GM23338 (cell line): ENCODE data around the gene PTH1R. TPM values are rescaled to one million over a fixed set of nuclear protein-coding genes. Genes with fewer than 3 reads are reported as not detected.

ENCODE experiments used
- ATAC-seq: fragments of 200-7000 bp; cut with Tn5 transposase; 3 replicates; pipeline ENCODE4 v1.9.1; 2020
- DNase-seq: peaks from one replicate; pipeline ENCODE4 v3.0.0-alpha.2; 2015; ENCODE audit warnings: low spot score
- H2AFZ ChIP-seq: fragments of 200-600 bp; sonication (generic); 2 replicates; pipeline ENCODE4 v1.8.0; 2016; ENCODE audit warnings: antibody characterized with exemption, mild to moderate bottlenecking, moderate library complexity
- H3F3A ChIP-seq: fragments of 200-600 bp; sonication (generic); replicated peaks from 2 replicates; pipeline ENCODE4 v1.8.0; 2017; ENCODE audit warnings: antibody characterized with exemption, mixed run types, low read depth
- H3K27ac ChIP-seq: fragments of 200-600 bp; sonication (generic); 2 replicates; pipeline ENCODE4 v1.6.1; 2016; ENCODE audit warnings: low read depth
- H3K27me3 ChIP-seq: fragments of 200-600 bp; sonication (generic); 2 replicates; pipeline ENCODE4 v1.8.0; 2016; ENCODE audit warnings: mild to moderate bottlenecking, mixed run types, moderate library complexity; ENCODE audit not compliant: insufficient read depth
- H3K36me3 ChIP-seq: fragments of 200-600 bp; sonication (generic); 2 replicates; pipeline ENCODE4 v1.8.0; 2016; ENCODE audit warnings: mild to moderate bottlenecking; ENCODE audit not compliant: insufficient read depth
- H3K4me1 ChIP-seq: fragments of 200-600 bp; sonication (generic); 2 replicates; pipeline ENCODE4 v1.8.0; 2016; ENCODE audit warnings: mild to moderate bottlenecking, moderate library complexity; ENCODE audit not compliant: insufficient read depth
- H3K4me2 ChIP-seq: fragments of 200-600 bp; sonication (generic); 2 replicates; pipeline ENCODE4 v1.7.1; 2017; ENCODE audit warnings: mixed run types
- H3K4me3 ChIP-seq: fragments of 200-600 bp; sonication (generic); 2 replicates; pipeline ENCODE4 v1.6.1; 2016; ENCODE audit warnings: mixed run types
- H3K79me2 ChIP-seq: fragments of 200-600 bp; sonication (generic); replicated peaks from 2 replicates; pipeline ENCODE4 v1.8.0; 2017; ENCODE audit warnings: mild to moderate bottlenecking; ENCODE audit not compliant: insufficient read depth
- H3K9me2 ChIP-seq: fragments of 200-600 bp; sonication (generic); 2 replicates; pipeline ENCODE4 v1.8.0; 2017; ENCODE audit not compliant: insufficient read depth
- H4K20me1 ChIP-seq: fragments of 200-600 bp; sonication (generic); replicated peaks from 2 replicates; pipeline ENCODE4 v1.8.0; 2017; ENCODE audit warnings: mild to moderate bottlenecking; ENCODE audit not compliant: insufficient read depth
- H3K27ac Mint-ChIP-seq: 2 replicates; pipeline ENCODE4 v1.8.0; 2020; ENCODE audit warnings: inconsistent platforms, mild to moderate bottlenecking, moderate library complexity, mixed read lengths
- H3K27me3 Mint-ChIP-seq: 3 replicates; pipeline ENCODE4 v1.8.0; 2022; ENCODE audit warnings: low read depth, mild to moderate bottlenecking, moderate library complexity, mixed read lengths, inconsistent platforms; ENCODE audit not compliant: insufficient read depth, poor library complexity
- H3K36me3 Mint-ChIP-seq: 3 replicates; pipeline ENCODE4 v1.8.0; 2021; ENCODE audit warnings: low read depth, mild to moderate bottlenecking, inconsistent platforms, moderate library complexity, mixed read lengths
- H3K4me1 Mint-ChIP-seq: 3 replicates; pipeline ENCODE4 v1.8.0; 2020; ENCODE audit warnings: mild to moderate bottlenecking, inconsistent platforms, mixed read lengths
- H3K4me3 Mint-ChIP-seq: 3 replicates; pipeline ENCODE4 v1.8.0; 2021; ENCODE audit warnings: moderate library complexity, mild to moderate bottlenecking, inconsistent platforms, mixed read lengths
- H3K9me3 Mint-ChIP-seq: 3 replicates; pipeline ENCODE4 v1.8.0; 2020; ENCODE audit warnings: moderate library complexity, mild to moderate bottlenecking, inconsistent platforms, mixed read lengths
- CREB1 ChIP-seq: fragments of 250-450 bp; sonication (Bioruptor Pico); IDR thresholded peaks from 2 replicates; pipeline ENCODE4 v1.5.0; 2020; ENCODE audit warnings: low read depth, mild to moderate bottlenecking, moderate library complexity
- EZH2phosphoT487 ChIP-seq: fragments of 200-600 bp; sonication (generic); IDR thresholded peaks from one replicate; pipeline ENCODE4 v1.8.1; 2018; ENCODE audit warnings: antibody characterized with exemption; ENCODE audit not compliant: unreplicated experiment
- JUNB ChIP-seq: IDR thresholded peaks from one replicate; pipeline ENCODE4 v1.6.1; 2016; ENCODE audit warnings: antibody characterized with exemption; ENCODE audit not compliant: unreplicated experiment
- NANOG ChIP-seq: IDR thresholded peaks from 2 replicates; pipeline ENCODE4 v1.6.1; 2016; ENCODE audit warnings: antibody characterized with exemption, borderline replicate concordance
- STAT1 ChIP-seq: IDR thresholded peaks from one replicate; pipeline ENCODE4 v1.6.1; 2016; ENCODE audit warnings: antibody characterized with exemption; ENCODE audit not compliant: unreplicated experiment
- polyA plus RNA-seq: library from polyadenylated mRNA; unstranded; fragments of >200 nt; fragmentation: Nextera tagmentation; extraction: Ambion mirVana; gene quantifications from 2 replicates; pipeline ENCODE4 v1.2.1, GENCODE V29; 2016
- total RNA-seq: library from RNA; depleted of rRNA; stranded (reverse); fragments of >200 nt; shearing (Covaris generic); gene quantifications from 2 replicates; pipeline ENCODE4 v1.2.3, GENCODE V29; 2014
- TF ChIP-seq, protein P1 (sequence below): IDR thresholded peaks from 2 replicates; pipeline ENCODE4 v1.6.1; 2016; ENCODE audit warnings: antibody characterized with exemption
- TF ChIP-seq, protein P2 (sequence below): IDR thresholded peaks from one replicate; pipeline ENCODE4 v1.6.1; 2018; ENCODE audit warnings: antibody characterized with exemption; ENCODE audit not compliant: unreplicated experiment

Gene PTH1R
- total and polyA plus RNA-seq, 2 experiments from 2014 or later = 1.3 to 1.9 TPM

DNA sequence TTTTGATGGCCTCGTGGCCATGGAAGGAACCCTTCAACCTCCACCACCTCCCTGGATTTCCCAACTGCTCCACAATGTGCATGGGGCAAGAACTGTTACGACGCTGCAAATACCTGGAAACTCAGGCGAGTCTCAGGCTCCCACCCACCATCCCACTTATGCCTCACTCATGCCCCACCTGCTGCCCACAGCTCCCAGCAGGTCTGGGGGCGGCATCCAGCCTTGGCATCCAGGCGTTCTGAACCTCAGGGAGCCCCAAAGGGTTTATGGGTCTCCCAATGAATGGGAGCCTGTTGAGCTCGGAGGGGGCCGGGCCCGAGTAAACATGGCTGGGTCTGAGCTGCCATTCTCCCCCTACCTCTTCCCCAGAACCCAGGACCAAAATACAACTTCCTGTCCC is 2.0 kb upstream of the PTH1R start:
- Mint-ChIP-seq H3K4me3 (no peak overlapping the region), H3K27me3 (peaks cover 48% of the 10 kb centered on the region), H3K36me3 (no peaks in the 10 kb centered on the region; the same call in 2 of the 3 replicates), H3K27ac (no peak overlapping the region), H3K9me3 (no peaks in the 10 kb centered on the region), H3K4me1 (peaks cover 6% of the 10 kb centered on the region)
- H3F3A ChIP-seq = no peaks in the 10 kb centered on the region
- no peaks in the 10 kb centered on the region for H3K4me1 ChIP-seq
- no peak overlapping the region for H2AFZ ChIP-seq
- no peaks in the 10 kb centered on the region for H3K9me2 ChIP-seq
- H3K4me3 ChIP-seq = no peak overlapping the region
- H3K27ac ChIP-seq = no peak overlapping the region
- H3K36me3 ChIP-seq = no peaks in the 10 kb centered on the region
- TF ChIP-seq, protein P1, sequence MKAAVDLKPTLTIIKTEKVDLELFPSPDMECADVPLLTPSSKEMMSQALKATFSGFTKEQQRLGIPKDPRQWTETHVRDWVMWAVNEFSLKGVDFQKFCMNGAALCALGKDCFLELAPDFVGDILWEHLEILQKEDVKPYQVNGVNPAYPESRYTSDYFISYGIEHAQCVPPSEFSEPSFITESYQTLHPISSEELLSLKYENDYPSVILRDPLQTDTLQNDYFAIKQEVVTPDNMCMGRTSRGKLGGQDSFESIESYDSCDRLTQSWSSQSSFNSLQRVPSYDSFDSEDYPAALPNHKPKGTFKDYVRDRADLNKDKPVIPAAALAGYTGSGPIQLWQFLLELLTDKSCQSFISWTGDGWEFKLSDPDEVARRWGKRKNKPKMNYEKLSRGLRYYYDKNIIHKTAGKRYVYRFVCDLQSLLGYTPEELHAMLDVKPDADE = no peak
- no peak for TF ChIP-seq STAT1
- TF ChIP-seq, protein P2, sequence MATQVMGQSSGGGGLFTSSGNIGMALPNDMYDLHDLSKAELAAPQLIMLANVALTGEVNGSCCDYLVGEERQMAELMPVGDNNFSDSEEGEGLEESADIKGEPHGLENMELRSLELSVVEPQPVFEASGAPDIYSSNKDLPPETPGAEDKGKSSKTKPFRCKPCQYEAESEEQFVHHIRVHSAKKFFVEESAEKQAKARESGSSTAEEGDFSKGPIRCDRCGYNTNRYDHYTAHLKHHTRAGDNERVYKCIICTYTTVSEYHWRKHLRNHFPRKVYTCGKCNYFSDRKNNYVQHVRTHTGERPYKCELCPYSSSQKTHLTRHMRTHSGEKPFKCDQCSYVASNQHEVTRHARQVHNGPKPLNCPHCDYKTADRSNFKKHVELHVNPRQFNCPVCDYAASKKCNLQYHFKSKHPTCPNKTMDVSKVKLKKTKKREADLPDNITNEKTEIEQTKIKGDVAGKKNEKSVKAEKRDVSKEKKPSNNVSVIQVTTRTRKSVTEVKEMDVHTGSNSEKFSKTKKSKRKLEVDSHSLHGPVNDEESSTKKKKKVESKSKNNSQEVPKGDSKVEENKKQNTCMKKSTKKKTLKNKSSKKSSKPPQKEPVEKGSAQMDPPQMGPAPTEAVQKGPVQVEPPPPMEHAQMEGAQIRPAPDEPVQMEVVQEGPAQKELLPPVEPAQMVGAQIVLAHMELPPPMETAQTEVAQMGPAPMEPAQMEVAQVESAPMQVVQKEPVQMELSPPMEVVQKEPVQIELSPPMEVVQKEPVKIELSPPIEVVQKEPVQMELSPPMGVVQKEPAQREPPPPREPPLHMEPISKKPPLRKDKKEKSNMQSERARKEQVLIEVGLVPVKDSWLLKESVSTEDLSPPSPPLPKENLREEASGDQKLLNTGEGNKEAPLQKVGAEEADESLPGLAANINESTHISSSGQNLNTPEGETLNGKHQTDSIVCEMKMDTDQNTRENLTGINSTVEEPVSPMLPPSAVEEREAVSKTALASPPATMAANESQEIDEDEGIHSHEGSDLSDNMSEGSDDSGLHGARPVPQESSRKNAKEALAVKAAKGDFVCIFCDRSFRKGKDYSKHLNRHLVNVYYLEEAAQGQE = no peak
- no peak for TF ChIP-seq NANOG
- no peak for TF ChIP-seq CREB1 (CRISPR knock-in tag)
- no peak overlapping the region for H3K4me2 ChIP-seq
- no peaks in the 10 kb centered on the region for H4K20me1 ChIP-seq
- H3K79me2 ChIP-seq = no peaks in the 10 kb centered on the region
- no peak for ATAC-seq
- DNase-seq = no peak
- peaks cover 28% of the 10 kb centered on the region for H3K27me3 ChIP-seq

- H3K4me1 Mint-ChIP-seq = peaks cover 7% of the 10 kb centered on the region
- Histone ChIP-seq H4K20me1 (no peaks in the 10 kb centered on the region), H3K9me2 (no peaks in the 10 kb centered on the region), H3K27ac (no peak overlapping the region), H3K79me2 (no peaks in the 10 kb centered on the region), H3K27me3 (peaks cover 38% of the 10 kb centered on the region), H2AFZ (no peak overlapping the region), H3K36me3 (no peaks in the 10 kb centered on the region), H3K4me1 (no peaks in the 10 kb centered on the region), H3K4me3 (no peak overlapping the region), H3K4me2 (no peak overlapping the region), H3F3A (no peaks in the 10 kb centered on the region)
- DNase-seq (no peak), ATAC-seq (no peak)
- no peaks in the 10 kb centered on the region for H3K9me3 Mint-ChIP-seq
- H3K4me3 Mint-ChIP-seq = no peak overlapping the region
- peaks cover 49% of the 10 kb centered on the region for H3K27me3 Mint-ChIP-seq
- no peak overlapping the region for H3K27ac Mint-ChIP-seq
- no peaks in the 10 kb centered on the region; the same call in 2 of the 3 replicates for H3K36me3 Mint-ChIP-seq
- no peak for TF ChIP-seq EZH2phosphoT487
- TF ChIP-seq, protein P2 = no peak
- no peak for TF ChIP-seq JUNB
- TF ChIP-seq, protein P1 = no peak
Measured at GRCh38 chr3:46876313-46877300, 914 bp upstream of the PTH1R start.
